Spleen (tissue), 11 donors: ENCODE results near the gene MGMT. TPM values are rescaled to one million over a fixed set of nuclear protein-coding genes. Genes with fewer than 3 reads are reported as not detected.

Source experiments
- DNase-seq: peaks from one replicate; pipeline ENCODE4 v3.0.0-alpha.2; 2020
- H3K27ac ChIP-seq, 8 donors: fragments of 200-600 bp; sonication (generic) in 7 of 8; 1 replicate in 4 of 8; 2 replicates in 4 of 8; pipeline versions ENCODE4 v1.5.0 to v1.8.0; 2016 to 2021; ENCODE audit warnings: inconsistent platforms in 4 of 8, mild to moderate bottlenecking in 4 of 8, moderate library complexity in 1 of 8
- H3K27me3 ChIP-seq, 7 donors: fragments of 200-600 bp; sonication (generic) in 6 of 7; replicated peaks in 1 of 7; 1 replicate in 4 of 7; 2 replicates in 3 of 7; pipeline versions ENCODE4 v1.5.0 to v1.8.0; 2016 to 2021; ENCODE audit warnings: inconsistent platforms in 3 of 7, mild to moderate bottlenecking in 1 of 7
- H3K36me3 ChIP-seq, 6 donors: fragments of 200-600 bp; sonication (generic) in 5 of 6; 1 replicate in 4 of 6; 2 replicates in 2 of 6; pipeline versions ENCODE4 v1.5.0 to v1.8.0; 2016 to 2021; ENCODE audit warnings: inconsistent platforms in 2 of 6
- H3K4me1 ChIP-seq, 6 donors: fragments of 200-600 bp; sonication (generic) in 5 of 6; 1 replicate in 3 of 6; 2 replicates in 3 of 6; pipeline versions ENCODE4 v1.5.0 to v1.8.0; 2016 to 2021; ENCODE audit warnings: inconsistent platforms in 3 of 6
- H3K4me3 ChIP-seq, 8 donors: fragments of 200-600 bp; sonication (generic) in 7 of 8; 1 replicate in 4 of 8; 2 replicates in 4 of 8; pipeline versions ENCODE4 v1.5.0 to v1.8.0; 2016 to 2021; ENCODE audit warnings: inconsistent platforms in 4 of 8, mild to moderate bottlenecking in 4 of 8, moderate library complexity in 2 of 8
- H3K9me3 ChIP-seq, 8 donors: fragments of 200-600 bp; sonication (generic) in 7 of 8; 1 replicate in 4 of 8; 2 replicates in 4 of 8; pipeline versions ENCODE4 v1.5.0 to v1.8.0; 2016 to 2021; ENCODE audit warnings: inconsistent platforms in 4 of 8
- CTCF ChIP-seq, 11 experiments: fragments of 200-600 bp in 7 of 11; fragments of 450-650 bp in 4 of 11; sonication (generic) in 4 of 11; IDR thresholded peaks in 8 of 11; conservative IDR thresholded peaks in 3 of 11; 1 replicate in 7 of 11; 2 replicates in 4 of 11; pipeline versions ENCODE4 v1.4.0 to v1.8.0; 2016 to 2021; ENCODE audit warnings: antibody characterized with exemption in 11 of 11, inconsistent platforms in 4 of 11, mild to moderate bottlenecking in 1 of 11
- POLR2A ChIP-seq, 3 donors: fragments of 450-650 bp; IDR thresholded peaks; one replicate each; pipeline ENCODE4 v1.5.1; 2017; ENCODE audit warnings: antibody characterized with exemption in 3 of 3, mild to moderate bottlenecking in 1 of 3
- POLR2AphosphoS5 ChIP-seq, 3 donors: sonication (generic); formaldehyde crosslinking; IDR thresholded peaks; one replicate each; pipeline ENCODE4 v1.5.1; 2017; ENCODE audit warnings: antibody characterized with exemption in 3 of 3
- WGBS, 5 donors: extraction: QIAGEN DNeasy Blood & Tissue Kit in 3 of 5; methylation state at CpG; one replicate each; pipeline versions ENCODE4 v1.1.5 to v1.1.7; 2013 to 2018; 5-methylcytosine and 5-hydroxymethylcytosine counted together
- intact Hi-C: fragments of 100-400 bp; cut with DNase I; formaldehyde crosslinking; loops from one replicate; pipeline ENCODE4 v1.15.0; 2023; ENCODE audit warnings: low total_unique reads
- polyA plus RNA-seq, 3 donors: library from polyadenylated mRNA; stranded (reverse); fragments of 200-250 nt; gene quantifications; one replicate each; pipeline ENCODE4 v1.2.1, GENCODE V29; 2013
- total RNA-seq, 7 donors: library from RNA; depleted of rRNA in 3 of 7; stranded (reverse); fragments of >200 nt in 3 of 7; fragmentation: NEBNext Ultra II Directional in 4 of 7; extraction: Animal tissue kit (Norgen Biotek cat#: 25700) in 4 of 7; gene quantifications; one replicate each; pipeline versions ENCODE4 v1.1.0 to v1.2.1, GENCODE V29; 2016 to 2021
- donor health status: healthy with polysubstance abuse.
- donor health status: DM: no; HTN: no; CAD: no; lungs with moderate emphysema.
- donor health status: DM: no; HTN: no; CAD: no.
- donor health status: Bipolar disorder and iron deficiency.
- donor health status: healthy.
- donor health status: DM: no; HTN: no; CAD: no.
- donor health status: DM: yes; HTN: yes; CAD: no.

Gene MGMT
- total and polyA plus RNA-seq, 10 donors, result 14.3 to 33.4 (median 21.7) TPM

- Histone ChIP-seq H3K9me3 (peaks cover 0 to 33% (median 24%) of the 10 kb centered on the region in 8 donors), H3K27me3 (no peaks in the 10 kb centered on the region), H3K27ac (no peak overlapping the region), H3K4me3 (no peak overlapping the region), H3K36me3 (peaks cover 0 to 23% (median 2%) of the 10 kb centered on the region in 6 donors), H3K4me1 (peaks cover 0 to 5% (median 0%) of the 10 kb centered on the region in 6 donors)
- WGBS, 5 donors, result 64 to 70% (median 67%) methylated on average over 12 of the region's 12 CpGs
- DNase-seq, result peak; percentile 73
- TF ChIP-seq POLR2A (IDR thresholded peaks at IDR 0.05) (no peak), CTCF (IDR thresholded peaks at IDR 0.05 in 8 of 11, conservative IDR thresholded peaks at IDR 0.05 in 3 of 11) (no peak), POLR2AphosphoS5 (IDR thresholded peaks at IDR 0.05) (no peak)
- intact Hi-C loops, result no loop called here
Observed at GRCh38 chr10:129719889-129720590, 253.0 kb downstream of the MGMT start.

- peaks cover 0 to 59% (median 41%) of the 10 kb centered on the region in 8 donors for H3K9me3 ChIP-seq
- H3K36me3 ChIP-seq, result peaks cover 0 to 23% (median 3%) of the 10 kb centered on the region in 6 donors
- H3K4me1 ChIP-seq, result peaks cover 0 to 4% (median 0%) of the 10 kb centered on the region in 6 donors
- WGBS, 5 donors, result 79 to 97% (median 89%) methylated on average over 8 to 10 of the region's 10 CpGs
- intact Hi-C loops, result no loop called here
- DNase-seq, result peak; percentile 74
- H3K4me3 ChIP-seq, result no peak overlapping the region
- no peak overlapping the region for H3K27ac ChIP-seq
- no peak for TF ChIP-seq POLR2AphosphoS5 (IDR thresholded peaks at IDR 0.05)
- no peak for TF ChIP-seq POLR2A (IDR thresholded peaks at IDR 0.05)
- TF ChIP-seq CTCF (IDR thresholded peaks at IDR 0.05 in 8 of 11, conservative IDR thresholded peaks at IDR 0.05 in 3 of 11), result no peak
- no peaks in the 10 kb centered on the region for H3K27me3 ChIP-seq
Observed at GRCh38 chr10:129725011-129725410, 258.0 kb downstream of the MGMT start.

- peaks cover 0 to 18% (median 3%) of the 10 kb centered on the region in 6 donors for H3K36me3 ChIP-seq
- intact Hi-C loops, result no loop called here
- H3K4me3 ChIP-seq, result no peak overlapping the region
- 92 to 96% (median 95%) methylated on average over 9 of the region's 9 CpGs for WGBS, 5 donors
- TF ChIP-seq CTCF (IDR thresholded peaks at IDR 0.05 in 8 of 11, conservative IDR thresholded peaks at IDR 0.05 in 3 of 11) (no peak), POLR2AphosphoS5 (IDR thresholded peaks at IDR 0.05) (no peak), POLR2A (IDR thresholded peaks at IDR 0.05) (no peak)
- H3K27ac ChIP-seq, result no peak overlapping the region
- peak; percentile 47 for DNase-seq
- H3K9me3 ChIP-seq, result peaks cover 0 to 55% (median 36%) of the 10 kb centered on the region in 8 donors
- H3K27me3 ChIP-seq, result no peaks in the 10 kb centered on the region
- H3K4me1 ChIP-seq, result no peaks in the 10 kb centered on the region
Observed at GRCh38 chr10:129725482-129725881, 258.4 kb downstream of the MGMT start.

- H3K27me3 ChIP-seq, result no peaks in the 10 kb centered on the region
- H3K4me3 ChIP-seq, result no peak overlapping the region
- H3K36me3 ChIP-seq, result peaks cover 0 to 15% (median 2%) of the 10 kb centered on the region in 6 donors
- no peak overlapping the region for H3K27ac ChIP-seq
- H3K4me1 ChIP-seq, result no peaks in the 10 kb centered on the region
- WGBS, 5 donors, result 85 to 94% (median 91%) methylated on average over 5 to 10 of the region's 10 CpGs
- peaks cover 0 to 49% (median 31%) of the 10 kb centered on the region in 8 donors for H3K9me3 ChIP-seq
- intact Hi-C loops, result no loop called here
- TF ChIP-seq POLR2AphosphoS5 (IDR thresholded peaks at IDR 0.05), result no peak
- no peak for TF ChIP-seq POLR2A (IDR thresholded peaks at IDR 0.05)
- no peak for TF ChIP-seq CTCF (IDR thresholded peaks at IDR 0.05 in 8 of 11, conservative IDR thresholded peaks at IDR 0.05 in 3 of 11)
- DNase-seq, result peak; percentile 51
Observed at GRCh38 chr10:129725890-129726631, 259.0 kb downstream of the MGMT start.
